CD4-positive, alpha-beta T cell treated with Interleukin-6 at 100 ng/mL for 8 hours (primary cell): ENCODE measurements around the gene MACROD2.

Experiments used
- DNase-seq: peaks from one replicate; pipeline ENCODE4 v3.0.0-alpha.2; 2020; ENCODE audit warnings: mixed read lengths, low spot score

MACROD2 gene

DNA sequence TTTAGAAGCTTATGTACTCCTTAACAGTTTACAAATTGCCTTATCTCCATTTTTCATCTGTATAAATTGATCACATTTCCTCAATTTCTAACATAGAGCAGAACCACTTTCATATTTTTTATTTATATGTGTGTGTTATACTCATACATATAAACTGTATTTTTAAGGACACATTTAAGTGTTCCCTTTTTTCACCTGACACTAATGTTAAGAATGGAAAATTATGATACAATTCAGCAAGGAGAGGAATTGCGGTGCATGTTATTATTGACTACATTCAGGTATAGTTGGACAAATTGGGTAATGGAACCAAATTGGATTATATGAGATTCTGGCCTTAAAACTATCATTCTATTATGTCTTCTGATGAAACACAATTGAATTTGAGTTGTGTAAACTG lies 821.2 kb downstream of the MACROD2 start:
- DNase-seq, result no peak

DNA sequence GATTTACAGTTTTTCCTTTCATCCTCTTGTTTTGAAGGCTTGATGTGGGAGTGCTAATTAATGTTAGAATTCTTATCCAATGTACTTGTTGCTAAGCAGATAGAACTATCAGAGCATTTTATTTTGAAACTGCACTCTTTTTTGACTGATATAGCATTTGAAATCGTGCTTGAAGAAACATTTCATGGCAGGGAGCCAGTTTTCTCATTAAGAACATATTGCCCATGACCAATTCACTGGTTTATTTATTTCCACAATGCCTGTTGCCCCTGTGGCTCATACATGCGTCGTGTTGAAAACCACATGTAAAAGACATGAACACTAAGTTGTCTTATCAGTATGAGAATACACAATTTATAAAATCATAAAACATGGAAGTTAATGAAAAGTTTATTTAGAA lies 821.8 kb downstream of the MACROD2 start:
- DNase-seq, result no peak

DNA sequence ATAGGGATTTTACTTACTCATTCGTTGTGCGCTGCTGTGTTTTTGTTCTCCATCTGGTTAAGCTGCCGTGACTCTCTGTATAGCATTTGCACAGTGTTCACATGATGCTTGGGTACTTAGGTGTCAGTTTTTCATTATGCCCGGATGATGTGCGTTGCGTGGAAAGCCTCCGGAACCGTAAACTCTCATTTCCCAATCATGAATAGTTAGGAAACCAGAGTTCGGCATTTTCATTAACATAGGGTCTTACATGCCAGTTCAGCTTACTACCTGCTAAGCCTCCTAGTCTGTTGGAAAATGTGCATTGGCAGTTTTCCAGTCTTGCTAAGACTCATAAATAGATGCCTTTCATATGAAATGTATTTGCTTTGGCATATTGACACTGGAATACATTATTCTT lies 825.5 kb downstream of the MACROD2 start:
- no peak for DNase-seq

DNA sequence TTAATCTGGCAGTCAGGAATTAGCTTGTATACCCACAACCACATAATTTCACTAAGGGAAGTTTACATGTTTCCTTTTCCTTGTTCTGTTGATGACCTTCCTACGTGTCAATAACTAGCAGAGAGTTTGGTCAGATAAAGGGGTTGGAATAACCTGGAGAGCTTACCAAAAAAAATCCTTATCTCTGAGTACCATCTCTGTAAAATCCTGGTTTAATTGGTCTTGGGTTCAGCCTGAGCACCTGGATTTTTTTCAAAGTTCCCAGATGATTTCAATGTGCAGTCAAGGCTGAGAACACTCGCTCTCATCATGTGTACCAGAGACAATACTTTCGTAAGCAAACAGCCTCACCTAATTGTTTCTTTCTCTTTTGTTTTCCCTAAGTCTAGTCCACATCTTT lies 825.9 kb downstream of the MACROD2 start:
- DNase-seq, result no peak

DNA sequence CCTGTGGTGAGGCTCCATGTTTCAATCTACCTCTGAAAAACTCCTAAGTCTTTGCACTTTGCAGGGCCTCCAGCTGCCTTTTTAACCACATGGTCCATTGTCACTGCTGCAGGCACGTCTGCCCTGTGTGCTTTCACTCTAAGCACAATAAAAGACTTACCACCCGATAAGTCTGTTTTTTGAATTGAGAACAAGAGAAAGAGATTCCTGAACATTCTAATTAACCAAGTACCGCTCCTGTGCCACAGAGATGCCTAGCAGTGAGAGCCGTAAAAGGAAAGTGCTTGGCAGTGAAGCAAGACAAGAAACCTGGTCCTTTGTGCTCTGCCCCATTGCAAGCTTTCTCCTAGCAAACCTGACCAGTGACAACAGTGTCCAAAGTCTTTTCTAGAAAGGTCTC lies 829.7 kb downstream of the MACROD2 start:
- DNase-seq, result no peak

DNA sequence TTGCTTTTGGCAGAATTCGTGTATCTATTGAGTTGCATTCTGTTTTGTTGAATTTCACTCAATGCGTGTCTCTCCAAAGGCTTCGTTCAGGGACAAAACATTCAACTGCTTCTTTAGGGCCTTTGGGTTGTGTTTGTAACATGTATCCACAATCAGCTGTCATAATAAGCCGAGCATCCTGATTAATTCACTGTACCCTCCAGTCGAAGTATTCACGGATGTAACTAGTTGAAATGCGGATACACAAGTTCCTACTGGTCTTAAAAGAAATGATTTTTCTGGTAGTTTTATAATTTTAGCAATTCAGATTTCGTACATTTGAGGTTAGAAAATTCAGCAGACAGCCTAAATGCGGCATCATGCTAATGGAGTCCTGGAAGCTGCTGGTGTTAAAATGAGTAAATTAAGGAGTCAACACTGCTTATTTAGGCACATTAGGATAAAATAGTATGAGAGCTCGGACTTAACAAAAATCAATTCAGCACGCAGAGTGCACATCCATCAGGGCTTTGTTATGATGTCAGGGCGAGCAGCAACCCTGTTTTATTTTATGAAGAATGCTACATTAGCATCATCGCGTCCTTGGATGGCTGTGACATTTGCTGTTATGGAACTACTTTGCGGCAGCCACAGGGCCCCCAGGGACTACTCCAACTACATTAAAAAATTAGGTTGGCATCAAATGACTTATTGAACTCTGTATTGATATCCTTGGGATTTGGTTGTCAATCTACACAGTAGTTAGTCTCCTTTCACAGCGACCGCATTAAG lies 831.4 kb downstream of the MACROD2 start:
- DNase-seq, result no peak

DNA sequence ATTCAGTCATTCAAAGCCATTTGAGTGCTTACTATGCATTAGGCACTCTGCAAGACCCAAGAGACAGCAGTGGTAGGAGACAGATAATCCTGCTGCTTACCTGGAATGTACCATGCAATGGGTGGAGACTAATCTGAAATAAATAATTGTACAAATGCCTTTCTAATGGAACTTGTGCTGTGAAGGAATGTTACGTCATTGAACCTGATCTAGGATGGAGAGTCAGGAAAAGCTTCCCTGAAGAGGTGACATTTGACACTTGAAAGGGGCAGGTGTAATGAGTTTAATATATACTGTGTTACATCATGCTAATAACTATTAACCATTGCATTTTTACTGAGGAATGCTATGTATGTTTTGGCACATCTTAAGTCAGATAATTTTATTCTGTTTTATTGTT lies 833.1 kb downstream of the MACROD2 start:
- no peak for DNase-seq

DNA sequence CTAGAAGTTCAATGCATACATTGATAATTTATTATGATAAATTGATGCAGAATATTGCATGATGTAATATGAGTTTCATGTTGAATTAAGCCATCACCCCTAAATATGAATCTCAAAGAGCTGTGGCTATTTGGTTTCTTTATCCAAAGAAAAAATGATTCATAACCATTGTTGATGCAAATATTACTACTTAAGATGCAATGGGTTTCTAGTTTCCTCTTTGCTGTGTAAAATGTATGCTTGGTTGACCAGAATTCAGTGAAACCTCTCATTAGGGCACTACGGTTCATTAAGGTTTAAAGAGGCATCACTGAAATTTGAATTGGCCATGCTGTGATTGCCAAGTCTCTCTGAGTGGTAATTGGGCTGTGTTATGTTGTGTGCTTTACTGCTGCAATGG lies 834.6 kb downstream of the MACROD2 start:
- DNase-seq, result no peak

DNA sequence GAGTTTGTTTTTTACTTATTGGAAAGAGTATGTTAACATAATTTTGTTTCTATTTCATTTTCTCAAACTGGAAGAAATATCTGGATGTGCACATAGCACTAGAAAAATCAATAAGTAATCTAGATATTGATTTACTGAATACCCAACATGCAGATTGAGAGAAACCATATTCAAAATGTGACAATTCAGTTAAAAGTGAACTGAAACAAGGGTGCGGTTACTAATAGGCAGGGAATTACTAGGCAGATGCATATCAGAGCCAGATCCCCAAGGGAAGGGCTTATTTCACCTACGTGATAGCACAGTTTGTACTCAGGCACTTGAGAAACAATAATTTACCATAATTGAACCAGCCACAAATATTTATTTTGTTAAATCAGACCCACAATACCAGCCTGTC lies 835.1 kb downstream of the MACROD2 start:
- DNase-seq, result no peak

DNA sequence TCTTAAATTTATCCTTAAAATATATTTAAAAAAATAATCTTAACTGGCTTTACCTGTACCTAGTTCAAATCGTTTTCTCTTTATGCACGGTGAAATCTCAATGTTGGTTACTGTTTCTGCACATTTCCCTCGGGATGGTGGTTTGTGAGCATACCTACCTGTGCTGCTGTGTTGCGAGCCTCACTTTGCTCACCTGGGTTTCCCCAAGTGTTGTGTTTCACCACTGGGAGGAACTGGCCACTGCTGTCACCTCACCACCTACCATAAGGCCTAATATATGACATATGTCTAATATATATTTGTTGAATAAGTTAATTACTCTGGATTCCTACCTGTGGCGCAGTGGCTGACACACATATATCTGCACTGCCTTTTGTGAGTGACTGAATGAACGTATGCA lies 835.6 kb downstream of the MACROD2 start:
- no peak for DNase-seq

DNA sequence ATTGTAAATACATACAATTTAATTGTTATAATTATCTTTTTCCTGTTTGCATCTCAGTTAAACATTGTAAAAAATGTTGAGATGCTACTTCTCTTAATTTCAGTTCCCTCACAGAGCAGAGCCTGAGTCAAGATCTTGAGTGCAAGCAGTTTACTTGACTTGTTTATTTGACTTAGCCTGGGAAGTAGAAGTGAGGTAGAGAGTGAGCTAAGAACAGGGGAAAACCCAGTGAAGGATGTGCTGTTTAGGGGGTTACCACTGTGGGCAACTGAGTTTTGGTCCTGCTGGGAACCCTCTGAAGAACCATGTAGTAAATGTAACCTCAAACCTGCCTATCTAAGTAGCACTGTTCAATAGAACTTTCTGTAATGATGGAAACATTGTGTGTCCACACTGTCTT lies 837.3 kb downstream of the MACROD2 start:
- DNase-seq, result no peak

DNA sequence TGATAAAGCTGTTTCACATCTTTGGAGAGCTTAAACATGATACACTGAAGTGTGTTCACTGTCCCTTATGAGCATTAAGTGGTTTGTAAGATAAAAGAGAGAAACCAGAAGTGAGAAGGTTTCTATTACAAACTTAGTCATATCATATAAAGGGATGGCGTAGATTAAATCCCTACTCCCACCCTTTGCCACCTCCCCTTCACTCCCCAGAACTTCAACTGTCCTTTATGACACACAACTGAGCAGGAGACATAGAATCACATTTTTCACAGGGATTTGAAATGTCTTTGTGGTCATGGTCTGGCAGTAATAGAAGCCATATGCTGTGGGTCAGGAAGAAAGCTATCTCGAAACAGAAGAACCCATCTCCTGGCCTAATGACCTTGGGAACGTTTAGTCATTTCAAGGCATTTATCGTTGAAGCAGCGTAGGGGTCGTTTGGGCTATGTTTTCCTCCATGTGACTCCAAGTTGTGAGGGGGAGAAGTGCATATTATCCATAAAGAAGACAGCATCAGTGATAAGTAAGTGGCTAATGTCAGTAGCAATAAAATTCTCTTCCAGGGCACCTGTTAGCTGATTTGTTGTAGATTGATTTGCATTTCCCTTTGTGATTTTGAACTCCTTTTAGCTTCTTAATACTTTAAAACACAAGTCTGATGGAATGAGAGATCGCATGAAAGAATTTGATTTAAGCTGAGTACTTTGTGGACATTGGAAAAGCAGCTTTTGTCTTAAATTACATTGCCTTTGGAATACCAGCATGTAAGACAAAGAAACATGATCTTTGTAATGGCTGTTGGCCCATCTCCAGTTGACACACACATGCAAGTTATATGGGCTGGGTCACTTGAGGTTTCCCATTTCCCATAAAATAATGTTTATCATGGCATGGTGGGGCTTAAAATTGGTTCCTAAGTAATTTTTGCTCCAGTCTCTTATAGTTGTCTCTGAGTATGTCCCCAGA lies 843.6 kb downstream of the MACROD2 start:
- no peak for DNase-seq

DNA sequence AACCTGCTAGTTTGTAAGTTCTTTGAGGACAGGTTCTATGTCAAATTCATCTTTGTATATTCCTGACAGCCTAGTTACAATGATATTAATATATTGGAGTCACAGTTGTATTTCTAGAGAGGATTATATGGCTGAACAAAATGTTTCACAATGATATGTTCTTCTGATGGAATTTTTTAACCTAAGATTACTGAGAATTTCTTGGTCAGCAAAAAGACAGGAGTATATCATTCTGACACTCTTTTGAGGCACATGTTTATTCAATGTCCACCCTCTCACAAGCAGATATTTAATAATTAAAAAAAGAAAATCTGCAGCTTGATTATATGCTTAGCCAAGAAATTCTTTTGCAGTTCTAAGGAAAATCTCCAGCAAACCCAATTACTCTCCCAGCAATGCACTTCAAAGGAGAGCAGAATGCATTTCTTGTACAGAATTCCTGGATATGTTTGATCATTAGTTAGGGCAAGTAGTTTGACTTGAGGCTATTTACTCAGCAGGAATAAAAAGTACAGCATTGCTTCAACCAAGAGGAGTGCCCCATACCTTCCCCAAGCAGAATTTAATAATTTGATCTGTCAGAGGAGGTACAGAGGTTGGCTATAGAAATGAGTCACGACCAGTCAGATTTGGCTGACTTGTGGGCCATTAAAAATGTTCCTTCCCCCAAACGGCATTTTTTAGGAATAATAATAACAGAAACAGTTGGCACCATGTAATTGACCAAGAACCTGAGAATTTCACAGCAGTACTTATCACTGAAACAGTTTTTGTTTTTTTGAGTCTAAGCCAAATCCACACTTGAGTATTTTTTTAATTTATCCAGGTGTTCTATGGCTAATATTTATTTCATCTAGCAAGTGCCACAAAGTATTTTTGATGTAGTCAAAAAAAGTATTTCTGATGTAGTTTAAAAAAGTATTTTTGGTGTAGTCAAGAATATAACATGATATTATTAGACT lies 850.2 kb downstream of the MACROD2 start:
- DNase-seq, result no peak

DNA sequence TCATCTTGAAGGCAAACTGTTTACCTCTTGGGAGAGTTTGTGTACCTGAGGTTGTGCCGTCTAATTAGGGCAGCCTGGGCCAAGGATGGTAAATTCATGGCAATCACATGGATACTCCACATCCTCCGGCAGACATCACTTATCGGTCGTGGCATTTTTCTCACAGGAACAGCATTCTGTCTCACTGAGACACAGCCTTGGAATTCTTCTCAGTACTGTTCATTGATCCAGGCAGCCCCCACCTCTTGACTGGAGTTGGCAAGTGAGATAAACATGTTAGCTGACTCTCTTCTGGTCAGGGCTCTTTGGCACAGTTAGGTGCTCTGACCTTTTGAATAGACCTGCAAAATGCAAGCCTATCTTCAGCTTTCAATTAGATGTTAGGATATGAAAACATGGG lies 853.5 kb downstream of the MACROD2 start:
- DNase-seq, result no peak

DNA sequence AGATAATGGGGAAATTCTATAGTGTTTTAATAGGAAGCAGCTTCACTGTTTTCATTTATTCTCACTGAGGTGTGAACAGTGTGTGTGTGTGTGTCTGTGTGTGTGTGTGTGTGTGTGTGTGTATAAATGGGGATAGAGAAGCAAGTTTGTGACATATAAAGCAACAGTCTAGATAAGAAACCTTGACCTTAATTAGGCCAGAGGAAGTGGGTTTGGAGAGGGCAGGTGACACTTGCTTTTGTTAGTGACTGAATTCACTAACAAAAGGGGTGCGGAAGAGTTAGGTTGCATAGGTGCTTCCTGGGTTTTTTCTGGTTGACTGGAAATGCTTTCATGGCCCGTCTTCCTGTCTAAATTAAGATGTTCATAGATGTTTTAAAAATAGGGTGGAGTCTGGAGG lies 857.8 kb downstream of the MACROD2 start:
- no peak for DNase-seq

DNA sequence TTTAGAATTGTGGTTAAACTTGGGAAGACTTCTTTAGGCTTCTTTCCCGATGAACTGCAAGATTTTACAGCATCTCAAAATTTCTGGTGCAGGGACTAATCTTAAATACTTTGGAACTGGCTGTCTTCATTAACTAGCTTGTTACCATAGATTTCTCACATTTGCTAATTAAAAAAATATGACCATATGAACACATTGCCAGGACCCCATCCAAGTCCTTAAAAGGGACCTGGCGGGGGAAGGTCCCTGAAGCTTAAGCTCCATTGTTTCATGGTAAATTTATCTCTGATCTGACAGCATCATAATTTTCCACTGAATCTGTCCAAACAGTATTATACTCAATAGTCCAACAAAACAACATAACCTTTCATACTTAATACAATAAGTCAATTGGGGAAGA lies 859.9 kb downstream of the MACROD2 start:
- DNase-seq, result no peak

DNA sequence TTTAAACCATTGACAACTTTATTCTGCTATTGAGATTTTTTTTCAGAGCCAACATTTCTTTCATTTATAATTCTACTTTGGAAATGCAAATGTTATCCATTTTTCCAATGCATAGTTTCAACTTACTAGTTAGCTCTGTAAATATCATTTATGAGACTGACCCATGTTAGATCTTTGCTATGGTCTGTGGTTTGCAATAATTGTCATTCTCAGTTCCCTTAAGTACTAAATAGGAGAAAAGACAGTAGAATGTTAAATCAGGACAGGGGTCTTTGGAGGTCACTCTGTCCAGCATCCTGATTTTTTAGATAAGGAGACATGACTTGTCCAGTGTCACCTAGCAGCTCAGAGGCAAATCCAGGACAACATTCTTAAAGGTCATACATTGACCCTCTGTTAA lies 864.3 kb downstream of the MACROD2 start:
- no peak for DNase-seq

DNA sequence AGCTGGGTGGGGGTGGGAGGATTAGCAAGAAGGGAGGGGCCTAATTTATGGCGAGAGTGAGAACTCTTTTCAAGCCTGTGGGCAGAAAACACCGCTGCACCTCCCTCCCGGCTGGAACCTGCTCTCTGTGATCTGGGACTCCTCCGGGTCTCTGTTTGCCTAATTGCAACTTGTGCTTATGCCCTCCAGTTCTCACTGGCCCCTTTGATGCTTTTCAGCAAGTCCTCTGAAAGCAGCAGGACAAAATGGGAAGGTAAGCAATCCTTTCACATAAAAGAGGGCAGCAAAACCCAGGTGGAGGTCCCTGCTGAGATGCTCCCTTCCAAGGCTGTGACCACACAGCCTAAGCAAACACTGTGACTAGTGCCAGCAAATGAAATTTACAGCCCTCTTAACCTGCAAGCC lies 865.1 kb downstream of the MACROD2 start:
- no peak for DNase-seq

DNA sequence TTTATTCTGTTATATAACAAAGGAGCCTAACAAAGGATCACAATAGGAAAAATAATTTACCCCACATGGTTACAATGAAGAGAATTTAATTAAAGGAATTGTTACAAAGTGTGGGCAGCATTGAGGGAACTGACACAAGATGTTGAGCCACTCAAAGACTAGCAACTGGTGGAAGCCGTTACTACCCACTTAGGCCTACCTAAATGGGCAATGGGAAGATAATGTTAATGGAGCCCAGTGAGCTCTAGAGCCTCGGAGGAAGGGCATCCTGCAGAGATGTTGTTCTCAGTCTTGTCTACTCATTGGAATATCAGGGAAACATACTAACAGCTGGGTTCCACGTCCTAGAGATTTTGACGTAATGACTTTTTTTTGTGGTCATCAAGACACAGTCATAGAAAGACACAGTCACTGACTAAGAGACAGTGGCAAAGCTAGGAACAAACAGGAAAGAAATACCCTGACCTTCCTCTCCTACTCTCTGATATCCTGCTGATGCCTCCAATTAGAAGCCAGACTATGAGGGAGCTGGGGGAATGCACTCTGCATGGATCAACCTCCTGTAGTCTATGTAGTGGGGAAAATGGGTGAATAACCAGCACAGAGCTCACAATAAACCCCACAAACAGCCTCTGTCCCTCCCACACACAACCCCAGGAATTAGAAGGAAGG lies 865.8 kb downstream of the MACROD2 start:
- DNase-seq, result no peak

DNA sequence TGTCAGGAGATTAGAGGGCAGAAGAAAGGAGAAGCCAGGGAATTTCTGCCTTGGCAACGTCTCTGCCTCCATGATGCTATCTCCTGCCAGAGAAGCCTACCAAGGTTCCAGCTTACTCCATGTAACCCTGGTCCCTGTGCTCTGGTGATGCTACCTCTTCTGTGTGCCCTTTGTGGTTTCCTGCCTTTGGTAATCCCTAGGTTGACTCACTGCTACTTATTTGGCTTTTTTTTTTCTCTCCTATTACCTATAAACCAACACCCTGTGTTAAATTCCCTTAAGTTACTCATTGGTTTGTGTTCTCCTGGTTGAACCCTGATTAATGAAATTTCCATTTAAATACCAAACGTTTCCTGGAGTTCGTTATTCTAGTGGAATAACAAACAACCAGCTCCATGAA lies 869.9 kb downstream of the MACROD2 start:
- no peak for DNase-seq

DNA sequence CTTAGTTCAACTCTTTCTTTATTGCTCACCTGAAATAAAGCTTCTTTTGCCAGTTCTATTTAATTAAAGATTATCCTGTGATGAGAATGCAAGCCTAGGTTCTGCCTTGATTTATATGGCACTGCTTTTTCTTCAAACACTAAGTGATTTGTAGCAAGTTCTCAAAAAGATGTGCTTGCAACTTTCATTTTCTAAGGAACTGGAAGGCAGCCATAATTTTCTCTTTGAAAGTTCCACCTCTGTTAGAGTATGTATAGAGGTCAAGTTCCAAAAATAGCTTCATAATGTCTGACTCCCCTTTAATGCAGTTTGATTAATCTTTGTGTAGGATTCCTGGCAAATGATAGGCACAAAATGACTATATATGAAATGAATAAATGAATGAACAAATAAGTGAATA lies 870.4 kb downstream of the MACROD2 start:
- DNase-seq, result no peak
